GM18951 (cell line): ENCODE measurements around the gene CETP.

Experiments
- POLR2A ChIP-seq: IDR thresholded peaks from 4 replicates; pipeline ENCODE4 v1.6.1; 2011; ENCODE audit warnings: mild to moderate bottlenecking; ENCODE audit not compliant: insufficient read length, insufficient read depth; ENCODE audit errors: extremely low read depth
- in situ Hi-C: fragments of 300-500 bp; cut with MboI; formaldehyde crosslinking; loops from one replicate; pipeline ENCODE4 v1.12.0; 2022; ENCODE audit warnings: low sequenced_read_pairs, mixed read lengths, inconsistent platforms; ENCODE audit not compliant: unreplicated experiment

Gene CETP, protein sequence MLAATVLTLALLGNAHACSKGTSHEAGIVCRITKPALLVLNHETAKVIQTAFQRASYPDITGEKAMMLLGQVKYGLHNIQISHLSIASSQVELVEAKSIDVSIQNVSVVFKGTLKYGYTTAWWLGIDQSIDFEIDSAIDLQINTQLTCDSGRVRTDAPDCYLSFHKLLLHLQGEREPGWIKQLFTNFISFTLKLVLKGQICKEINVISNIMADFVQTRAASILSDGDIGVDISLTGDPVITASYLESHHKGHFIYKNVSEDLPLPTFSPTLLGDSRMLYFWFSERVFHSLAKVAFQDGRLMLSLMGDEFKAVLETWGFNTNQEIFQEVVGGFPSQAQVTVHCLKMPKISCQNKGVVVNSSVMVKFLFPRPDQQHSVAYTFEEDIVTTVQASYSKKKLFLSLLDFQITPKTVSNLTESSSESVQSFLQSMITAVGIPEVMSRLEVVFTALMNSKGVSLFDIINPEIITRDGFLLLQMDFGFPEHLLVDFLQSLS

GRCh38 chr16:56961851-56962281 is at the start of gene CETP:
CETP (plus strand) TSS chr16:56961950; CDS start chr16:56961980, 30 bp downstream.
- in situ Hi-C loops: no loop called here
- TF ChIP-seq POLR2A: no peak

GRCh38 chr16:56912746-56913708 is 48.7 kb upstream of the CETP start:
- no peak for TF ChIP-seq POLR2A
- in situ Hi-C loops: no loop called here

GRCh38 chr16:56914896-56915295 is 46.9 kb upstream of the CETP start:
- no peak for TF ChIP-seq POLR2A
- in situ Hi-C loops: no loop called here

GRCh38 chr16:56915336-56916119 is 46.2 kb upstream of the CETP start:
- in situ Hi-C loops: no loop called here
- no peak for TF ChIP-seq POLR2A

GRCh38 chr16:56916571-56917403 is 45.0 kb upstream of the CETP start:
- in situ Hi-C loops: no loop called here
- no peak for TF ChIP-seq POLR2A

GRCh38 chr16:56918467-56919012 is 43.2 kb upstream of the CETP start:
- in situ Hi-C loops: no loop called here
- TF ChIP-seq POLR2A: no peak

DNA sequence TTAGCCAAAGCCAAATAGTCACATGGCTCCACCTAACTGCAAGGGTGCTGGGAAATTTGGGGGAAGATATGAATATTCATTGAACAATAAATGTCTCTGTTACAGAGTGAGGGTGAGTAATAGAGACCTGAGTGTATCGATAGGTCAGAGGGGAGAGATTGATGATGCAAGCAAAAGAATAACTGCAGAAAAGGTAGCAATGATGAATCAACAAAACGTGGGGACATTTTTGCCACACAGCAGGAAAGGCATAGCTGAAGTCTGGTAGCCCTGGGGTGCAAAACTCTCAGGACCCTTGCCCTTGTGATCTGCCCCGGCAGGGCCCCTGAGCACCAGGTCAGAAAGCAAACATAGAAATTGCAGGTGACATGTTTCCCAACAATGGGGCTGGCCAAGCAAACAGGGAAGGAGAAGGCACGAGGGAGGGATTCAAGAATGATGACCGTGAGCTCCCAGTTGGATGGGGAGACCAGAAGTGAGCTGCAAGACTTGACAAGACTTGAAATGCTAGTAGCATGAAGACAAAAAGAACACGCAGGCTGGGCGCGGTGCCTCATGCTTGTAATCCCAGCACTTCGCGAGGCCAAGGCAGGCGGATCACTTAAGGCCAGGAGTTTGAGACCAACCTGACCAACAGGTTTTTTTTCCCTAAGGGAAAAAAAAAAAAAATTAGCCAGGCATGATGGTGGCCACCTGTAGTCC is 42.5 kb upstream of the CETP start:
- TF ChIP-seq POLR2A: no peak
- in situ Hi-C loops: no loop called here

DNA sequence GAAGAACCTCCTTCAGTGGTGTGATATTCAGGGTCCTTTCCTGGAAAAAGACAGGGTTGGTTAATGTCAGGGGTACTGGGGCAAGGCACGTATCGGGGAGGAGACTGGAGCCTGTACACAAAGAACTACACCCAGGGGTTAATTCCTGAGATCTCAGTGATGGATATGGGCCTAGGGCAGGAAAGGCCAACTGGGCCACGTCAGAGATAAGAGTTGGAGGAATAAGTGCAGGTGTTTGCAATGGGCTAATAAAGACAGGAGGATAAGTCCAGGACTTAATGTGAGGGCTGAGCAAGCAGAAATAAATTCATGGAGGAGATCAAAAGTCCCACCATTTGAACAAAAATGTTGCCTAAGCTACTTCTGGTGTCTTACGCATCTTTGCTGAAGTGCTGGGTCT is 40.2 kb upstream of the CETP start:
- in situ Hi-C loops: no loop called here
- no peak for TF ChIP-seq POLR2A

DNA sequence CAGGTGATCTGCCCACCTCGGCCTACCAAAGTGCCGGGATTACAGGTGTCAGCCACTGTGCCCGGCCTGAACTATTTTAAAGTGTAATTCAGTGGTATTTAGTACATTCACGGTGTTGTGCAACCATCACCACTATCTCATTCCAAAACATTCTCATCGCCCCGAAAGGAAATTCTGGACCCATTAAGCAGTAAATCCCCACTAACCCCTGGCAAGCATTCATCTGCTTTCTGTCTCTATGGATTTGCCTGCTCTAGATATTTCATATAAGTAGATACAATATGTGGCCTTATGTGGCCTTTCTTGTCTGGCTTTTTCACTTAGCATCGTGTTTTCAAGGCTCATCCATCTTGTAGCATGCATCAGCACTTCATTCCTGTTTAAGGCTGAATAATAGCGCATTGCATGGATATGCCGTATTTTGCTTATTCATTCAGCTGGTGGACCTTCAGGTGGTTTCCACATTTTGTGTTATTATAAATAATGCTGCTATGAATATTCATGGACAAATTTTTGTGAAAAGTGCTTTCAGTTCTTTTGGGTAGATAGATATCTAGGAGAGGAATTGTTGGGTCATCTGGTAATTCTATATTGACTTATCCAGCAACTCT is 38.2 kb upstream of the CETP start:
- in situ Hi-C loops: no loop called here
- TF ChIP-seq POLR2A: no peak

- in situ Hi-C loops: no loop called here
- TF ChIP-seq POLR2A: no peak
Measured at GRCh38 chr16:56927471-56927870, 34.3 kb upstream of the CETP start.

DNA sequence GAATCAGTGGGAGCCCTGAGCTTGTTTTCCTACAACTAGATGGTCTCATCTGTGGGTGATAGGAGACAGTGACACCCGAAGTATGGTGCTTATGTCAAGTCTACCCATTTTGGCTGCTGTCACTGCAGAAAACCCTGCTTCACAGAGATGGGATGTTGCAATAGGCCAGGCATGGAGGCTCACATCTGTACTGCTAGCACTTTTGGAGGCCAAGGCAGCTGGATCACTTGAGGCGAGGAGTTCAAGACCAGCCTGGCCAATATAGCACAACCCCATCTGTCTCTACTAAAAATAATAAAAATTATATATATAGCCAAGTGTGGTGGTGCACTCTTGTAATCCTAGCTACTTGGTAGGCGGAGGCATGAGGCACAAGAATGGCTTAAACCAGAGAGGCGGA is 32.1 kb upstream of the CETP start:
- in situ Hi-C loops: no loop called here
- no peak for TF ChIP-seq POLR2A
